GM18526 (cell line): Measurements from ENCODE around the gene BTF3.

Experiments used
- POLR2A ChIP-seq: IDR thresholded peaks from 3 replicates; pipeline ENCODE4 v1.6.1; 2011; ENCODE audit not compliant: insufficient read length; ENCODE audit errors: extremely low read depth

Gene BTF3

GRCh38 chr5:73482383-73483136 is 15.7 kb upstream of the BTF3 start:
- TF ChIP-seq POLR2A, result no peak

- no peak for TF ChIP-seq POLR2A
These were observed 14.6 kb upstream of the BTF3 start for GRCh38 chr5:73483676-73484075.

GRCh38 chr5:73484511-73484910 is 13.7 kb upstream of the BTF3 start:
- TF ChIP-seq POLR2A, result no peak

- TF ChIP-seq POLR2A, result no peak
These were observed 12.5 kb upstream of the BTF3 start for GRCh38 chr5:73485715-73486114.

GRCh38 chr5:73486119-73486899 is 11.9 kb upstream of the BTF3 start:
- TF ChIP-seq POLR2A, result no peak

GRCh38 chr5:73487815-73488214 is 10.4 kb upstream of the BTF3 start:
- TF ChIP-seq POLR2A, result no peak

GRCh38 chr5:73488806-73489205 is 9.4 kb upstream of the BTF3 start:
- TF ChIP-seq POLR2A, result no peak

GRCh38 chr5:73490088-73490487 is 8.2 kb upstream of the BTF3 start:
- TF ChIP-seq POLR2A, result no peak

GRCh38 chr5:73491155-73491554 is 7.1 kb upstream of the BTF3 start:
- no peak for TF ChIP-seq POLR2A

- no peak for TF ChIP-seq POLR2A
These were observed 4.8 kb upstream of the BTF3 start for GRCh38 chr5:73493421-73493820.

GRCh38 chr5:73494721-73495120 is 3.5 kb upstream of the BTF3 start:
- TF ChIP-seq POLR2A, result no peak

- no peak for TF ChIP-seq POLR2A
These were observed 2.4 kb upstream of the BTF3 start for GRCh38 chr5:73495772-73496335.

- TF ChIP-seq POLR2A, result no peak
These were observed 1.2 kb upstream of the BTF3 start for GRCh38 chr5:73496984-73497457.

- no peak for TF ChIP-seq POLR2A
These were observed 665 bp upstream of the BTF3 start for GRCh38 chr5:73497497-73498056.

GRCh38 chr5:73499187-73499586 is 945 bp downstream of the BTF3 start:
- TF ChIP-seq POLR2A, result no peak

GRCh38 chr5:73499756-73500155 is 1.5 kb downstream of the BTF3 start:
- no peak for TF ChIP-seq POLR2A
